Liver (tissue), 9 donors: Measurements from ENCODE around the gene COPS7A. TPM values are rescaled to one million over a fixed set of nuclear protein-coding genes. Genes with fewer than 3 reads are reported as not detected.
A peak's percentile ranks its signal among the peaks of the same experiment; 100 is the strongest.

Experiments used
- DNase-seq: peaks from one replicate; pipeline ENCODE4 v3.0.0-alpha.2; 2017; ENCODE audit warnings: low spot score
- H3K27ac ChIP-seq, 2 donors: one replicate each; pipeline ENCODE4 v1.7.0; 2013; ENCODE audit warnings: inconsistent platforms in 2 of 2, low read length in 2 of 2, control low read depth in 1 of 2, low read depth in 1 of 2, mild to moderate bottlenecking in 1 of 2
- H3K27me3 ChIP-seq, 4 donors: one replicate each; pipeline versions ENCODE4 v1.6.1 to v1.7.0; 2013; ENCODE audit warnings: low read length in 3 of 4, inconsistent platforms in 1 of 4, mild to moderate bottlenecking in 1 of 4, moderate library complexity in 1 of 4; ENCODE audit not compliant: control insufficient read depth in 4 of 4, insufficient read depth in 4 of 4
- H3K36me3 ChIP-seq, 4 donors: one replicate each; pipeline versions ENCODE4 v1.6.1 to v1.7.0; 2013; ENCODE audit warnings: low read length in 3 of 4, mild to moderate bottlenecking in 3 of 4, low read depth in 1 of 4, moderate library complexity in 1 of 4; ENCODE audit not compliant: control insufficient read depth in 4 of 4, insufficient read depth in 3 of 4
- H3K4me1 ChIP-seq, 4 donors: one replicate each; pipeline versions ENCODE4 v1.6.1 to v1.7.0; 2013; ENCODE audit warnings: low read length in 3 of 4, mild to moderate bottlenecking in 3 of 4, moderate library complexity in 1 of 4; ENCODE audit not compliant: control insufficient read depth in 4 of 4, insufficient read depth in 4 of 4
- H3K4me3 ChIP-seq, 3 donors: one replicate each; pipeline versions ENCODE4 v1.6.1 to v1.7.0; 2013; ENCODE audit warnings: low read length in 3 of 3, control low read depth in 1 of 3, low read depth in 1 of 3, mild to moderate bottlenecking in 1 of 3
- H3K9ac ChIP-seq, 2 donors: one replicate each; pipeline ENCODE4 v1.7.0; 2013; ENCODE audit warnings: low read length in 2 of 2, mild to moderate bottlenecking in 2 of 2, moderate library complexity in 2 of 2, control low read depth in 1 of 2, low read depth in 1 of 2
- H3K9me3 ChIP-seq, 4 donors: one replicate each; pipeline versions ENCODE4 v1.6.1 to v1.7.0; 2013; ENCODE audit warnings: low read length in 3 of 4; ENCODE audit not compliant: control insufficient read depth in 4 of 4
- ATF3 ChIP-seq: IDR thresholded peaks from 2 replicates; pipeline ENCODE4 v1.6.1; 2016; ENCODE audit warnings: antibody characterized with exemption
- CTCF ChIP-seq: fragments of 150-350 bp; IDR thresholded peaks from 2 replicates; pipeline ENCODE4 v1.5.1; 2017; ENCODE audit warnings: improper control_type of control experiment, low read depth, low read length; ENCODE audit not compliant: missing input control
- EGR1 ChIP-seq, 2 donors: IDR thresholded peaks; 2 replicates each; pipeline ENCODE4 v1.6.1; 2016 to 2018; ENCODE audit warnings: antibody characterized with exemption in 2 of 2, low read depth in 2 of 2
- FOXA1 ChIP-seq: IDR thresholded peaks from 2 replicates; pipeline ENCODE4 v1.6.1; 2016; ENCODE audit warnings: antibody characterized with exemption
- FOXA2 ChIP-seq: IDR thresholded peaks from 2 replicates; pipeline ENCODE4 v1.6.1; 2016; ENCODE audit warnings: antibody characterized with exemption
- GABPA ChIP-seq, 2 donors: IDR thresholded peaks in 1 of 2; conservative IDR thresholded peaks in 1 of 2; 2 replicates each; pipeline ENCODE4 v1.6.1; 2016; ENCODE audit warnings: antibody characterized with exemption in 2 of 2, mild to moderate bottlenecking in 1 of 2, moderate library complexity in 1 of 2
- HNF4A ChIP-seq, 2 donors: conservative IDR thresholded peaks; 2 replicates each; pipeline ENCODE4 v1.6.1; 2016; ENCODE audit warnings: antibody characterized with exemption in 2 of 2, mild to moderate bottlenecking in 2 of 2
- HNF4G ChIP-seq: IDR thresholded peaks from 2 replicates; pipeline ENCODE4 v1.6.1; 2016; ENCODE audit warnings: antibody characterized with exemption
- MAX ChIP-seq: IDR thresholded peaks from 2 replicates; pipeline ENCODE4 v1.6.1; 2016; ENCODE audit warnings: antibody characterized with exemption
- RXRA ChIP-seq, 2 donors: IDR thresholded peaks; 2 replicates each; pipeline ENCODE4 v1.6.1; 2017 to 2018; ENCODE audit warnings: antibody characterized with exemption in 2 of 2, mild to moderate bottlenecking in 1 of 2
- SP1 ChIP-seq: IDR thresholded peaks from 2 replicates; pipeline ENCODE4 v1.6.1; 2018; ENCODE audit warnings: antibody characterized with exemption, mild to moderate bottlenecking
- TAF1 ChIP-seq: conservative IDR thresholded peaks from 2 replicates; pipeline ENCODE4 v1.6.1; 2016; ENCODE audit warnings: antibody characterized with exemption, mild to moderate bottlenecking
- ZBTB33 ChIP-seq: IDR thresholded peaks from 2 replicates; pipeline ENCODE4 v1.6.1; 2016; ENCODE audit warnings: antibody characterized with exemption
- WGBS: extraction: QIAGEN DNeasy Blood & Tissue Kit; methylation state at CpG from one replicate; pipeline ENCODE4 v1.1.7; 2013; 5-methylcytosine and 5-hydroxymethylcytosine counted together
- polyA plus RNA-seq, 2 donors: library from polyadenylated mRNA; stranded (reverse) in 1 of 2; unstranded in 1 of 2; fragments of 200-250 nt in 1 of 2; fragments of >200 nt in 1 of 2; fragmentation: Nextera tagmentation in 1 of 2; extraction: Ambion mirVana in 1 of 2; gene quantifications; one replicate each; pipeline versions ENCODE4 v1.2.1 to v1.2.3, GENCODE V29; 2013 to 2015
- total RNA-seq, 2 donors: library from RNA; depleted of rRNA; stranded (reverse); fragments of >200 nt; gene quantifications; one replicate each; pipeline ENCODE4 v1.2.3, GENCODE V29; 2014
- donor health status: healthy.
- donor health status: healthy.
- donor health status: healthy.
- donor health status: healthy.
- donor health status: healthy.

COPS7A gene
- total and polyA plus RNA-seq, 4 donors = 26.0 to 37.7 (median 32.4) TPM

- H3K27ac ChIP-seq = no peak overlapping the region
Measured at GRCh38 chr12:6685814-6686213, 38.0 kb upstream of the COPS7A start.

GRCh38 chr12:6688543-6688998 lies 35.3 kb upstream of the COPS7A start:
- DNase-seq = peak; percentile 76
- H3K4me1 ChIP-seq = peaks cover 4 to 28% (median 24%) of the 10 kb centered on the region in 4 donors
- TF ChIP-seq FOXA1 (no peak), HNF4A (conservative IDR thresholded peaks at IDR 0.05) (no peak), GABPA (IDR thresholded peaks at IDR 0.05 in 1 of 2, conservative IDR thresholded peaks at IDR 0.05 in 1 of 2) (peak in 1 of 2 donors; percentile 54), SP1 (no peak)

More at GRCh38 chr12:6685814-6686213, 38.0 kb upstream of the COPS7A start:
- Histone ChIP-seq H3K36me3 (peaks cover 1 to 12% (median 8%) of the 10 kb centered on the region in 4 donors), H3K4me1 (peaks cover 4 to 28% (median 24%) of the 10 kb centered on the region in 4 donors), H3K9ac (no peak overlapping the region), H3K27me3 (no peaks in the 10 kb centered on the region), H3K9me3 (no peaks in the 10 kb centered on the region), H3K4me3 (no peak overlapping the region)
- TF ChIP-seq HNF4G (no peak), ZBTB33 (no peak), CTCF (no peak), FOXA1 (no peak), HNF4A (conservative IDR thresholded peaks at IDR 0.05) (no peak), RXRA (IDR thresholded peaks at IDR 0.05) (no peak), MAX (no peak), ATF3 (no peak), GABPA (IDR thresholded peaks at IDR 0.05 in 1 of 2, conservative IDR thresholded peaks at IDR 0.05 in 1 of 2) (no peak), FOXA2 (no peak), TAF1 (no peak), EGR1 (IDR thresholded peaks at IDR 0.05; ENCODE audit: low read depth in 2 of 2) (no peak)
- WGBS = 84% methylated on average over 3 of the region's 3 CpGs
- DNase-seq = no peak

More at GRCh38 chr12:6688543-6688998, 35.3 kb upstream of the COPS7A start:
- no peaks in the 10 kb centered on the region for H3K27me3 ChIP-seq
- H3K9ac ChIP-seq = peak overlapping the region; percentile 34 to 73
- peaks cover 1 to 6% (median 4%) of the 10 kb centered on the region in 4 donors for H3K36me3 ChIP-seq
- peak overlapping the region; percentile 97 for H3K27ac ChIP-seq
- 2% methylated on average over 13 of the region's 13 CpGs for WGBS
- H3K9me3 ChIP-seq = no peaks in the 10 kb centered on the region
- H3K4me3 ChIP-seq = peak overlapping the region; percentile 78 to 99 (median 97)
